Activated T-helper 17 cell treated with anti-CD3 and anti-CD28 coated beads, Interleukin-2, amount 50 U/mL, for 72 hours (primary cell): ENCODE measurements around the gene RTP5. TPM values are rescaled to one million over a fixed set of nuclear protein-coding genes. Genes with fewer than 3 reads are reported as not detected.
"Not testable (repeated sequence)": the region's sequence is repeated elsewhere in the genome, so short reads cannot be mapped to it uniquely, and the experiment has no call there.

Source experiments
- ATAC-seq: fragments of 150-1000 bp; cut with Tn5 transposase; replicated peaks from 2 replicates; pipeline ENCODE4 v1.10.0; 2021; ENCODE audit warnings: mild to moderate bottlenecking, moderate library complexity
- H3K27ac Mint-ChIP-seq: one replicate; pipeline ENCODE4 v1.8.0; 2022; ENCODE audit warnings: mixed read lengths
- H3K27me3 Mint-ChIP-seq: one replicate; pipeline ENCODE4 v1.8.0; 2022; ENCODE audit warnings: mixed read lengths
- H3K36me3 Mint-ChIP-seq: one replicate; pipeline ENCODE4 v1.8.0; 2022; ENCODE audit warnings: low read depth, mild to moderate bottlenecking, mixed read lengths
- H3K4me1 Mint-ChIP-seq: one replicate; pipeline ENCODE4 v1.8.0; 2022; ENCODE audit warnings: mixed read lengths
- H3K4me3 Mint-ChIP-seq: one replicate; pipeline ENCODE4 v1.8.0; 2022; ENCODE audit warnings: mild to moderate bottlenecking, mixed read lengths
- H3K9me3 Mint-ChIP-seq: one replicate; pipeline ENCODE4 v1.8.0; 2022; ENCODE audit warnings: mixed read lengths
- total RNA-seq, 2 donors: library from RNA; stranded (reverse); gene quantifications; one replicate each; pipeline ENCODE4 v1.2.3, GENCODE V29; 2022

RTP5 gene
- total RNA-seq, 2 donors from 2014 or later, result 0.58 TPM; not detected in 1

GRCh38 chr2:241902357-241902991 lies 32.9 kb downstream of the RTP5 start:
- Mint-ChIP-seq H3K36me3 (peaks cover 2% of the 10 kb centered on the region), H3K27me3 (no peaks in the 10 kb centered on the region), H3K9me3 (no peaks in the 10 kb centered on the region), H3K4me1 (no peaks in the 10 kb centered on the region), H3K4me3 (no peak overlapping the region), H3K27ac (no peak overlapping the region)
- ATAC-seq, result no peak

- Mint-ChIP-seq H3K36me3 (no peaks in the 10 kb centered on the region), H3K27me3 (no peaks in the 10 kb centered on the region), H3K4me3 (no peak overlapping the region), H3K9me3 (no peaks in the 10 kb centered on the region), H3K27ac (no peak overlapping the region), H3K4me1 (no peaks in the 10 kb centered on the region)
- ATAC-seq, result no peak
These were observed 33.8 kb downstream of the RTP5 start for GRCh38 chr2:241903121-241904010.

GRCh38 chr2:241904011-241904718 lies 34.6 kb downstream of the RTP5 start:
- no peak overlapping the region for H3K27ac Mint-ChIP-seq
- H3K4me3 Mint-ChIP-seq, result no peak overlapping the region
- no peak for ATAC-seq
- H3K27me3 Mint-ChIP-seq, result no peaks in the 10 kb centered on the region
- no peaks in the 10 kb centered on the region for H3K36me3 Mint-ChIP-seq
- no peaks in the 10 kb centered on the region for H3K4me1 Mint-ChIP-seq
- H3K9me3 Mint-ChIP-seq, result no peaks in the 10 kb centered on the region

GRCh38 chr2:241904791-241905710 lies 35.5 kb downstream of the RTP5 start:
- H3K4me1 Mint-ChIP-seq, result no peaks in the 10 kb centered on the region
- no peaks in the 10 kb centered on the region for H3K27me3 Mint-ChIP-seq
- H3K27ac Mint-ChIP-seq, result peak overlapping the region; percentile 17
- no peak for ATAC-seq
- H3K9me3 Mint-ChIP-seq, result no peaks in the 10 kb centered on the region
- no peak overlapping the region for H3K4me3 Mint-ChIP-seq
- peaks cover 6% of the 10 kb centered on the region for H3K36me3 Mint-ChIP-seq

GRCh38 chr2:241905716-241906377 lies 36.3 kb downstream of the RTP5 start:
- H3K9me3 Mint-ChIP-seq, result no peaks in the 10 kb centered on the region
- H3K27ac Mint-ChIP-seq, result peak overlapping the region; percentile 17
- no peaks in the 10 kb centered on the region for H3K27me3 Mint-ChIP-seq
- H3K4me1 Mint-ChIP-seq, result no peaks in the 10 kb centered on the region
- ATAC-seq, result no peak
- peaks cover 10% of the 10 kb centered on the region for H3K36me3 Mint-ChIP-seq
- H3K4me3 Mint-ChIP-seq, result no peak overlapping the region

- not testable (repeated sequence) for H3K27me3 Mint-ChIP-seq, H3K4me3 Mint-ChIP-seq
These were observed 36.8 kb downstream of the RTP5 start for GRCh38 chr2:241906378-241906770.

GRCh38 chr2:241906826-241907570 lies 37.5 kb downstream of the RTP5 start:
- Mint-ChIP-seq H3K27ac (no peak overlapping the region), H3K4me3 (no peak overlapping the region)

More at GRCh38 chr2:241906378-241906770, 36.8 kb downstream of the RTP5 start:
- not testable (repeated sequence) for H3K4me1 Mint-ChIP-seq, H3K9me3 Mint-ChIP-seq, H3K27ac Mint-ChIP-seq, ATAC-seq
- H3K36me3 Mint-ChIP-seq, result peaks cover 16% of the 10 kb centered on the region

GRCh38 chr2:241907831-241908230 lies 38.3 kb downstream of the RTP5 start:
- H3K9me3 Mint-ChIP-seq, H3K27ac Mint-ChIP-seq, H3K4me3 Mint-ChIP-seq, H3K4me1 Mint-ChIP-seq, ATAC-seq, H3K27me3 Mint-ChIP-seq: not testable (repeated sequence)
- peaks cover 17% of the 10 kb centered on the region for H3K36me3 Mint-ChIP-seq

More at GRCh38 chr2:241906826-241907570, 37.5 kb downstream of the RTP5 start:
- H3K4me1 Mint-ChIP-seq, result no peaks in the 10 kb centered on the region
- no peaks in the 10 kb centered on the region for H3K27me3 Mint-ChIP-seq
- H3K9me3 Mint-ChIP-seq, result no peaks in the 10 kb centered on the region
- ATAC-seq, result no peak
- peaks cover 17% of the 10 kb centered on the region for H3K36me3 Mint-ChIP-seq

GRCh38 chr2:241908686-241909420 lies 39.3 kb downstream of the RTP5 start:
- Mint-ChIP-seq H3K4me3 (no peak overlapping the region), H3K36me3 (peaks cover 17% of the 10 kb centered on the region), H3K27ac (no peak overlapping the region), H3K4me1 (no peaks in the 10 kb centered on the region), H3K27me3 (no peaks in the 10 kb centered on the region), H3K9me3 (no peaks in the 10 kb centered on the region)
- no peak for ATAC-seq

- Mint-ChIP-seq H3K27ac (no peak overlapping the region), H3K4me1 (no peaks in the 10 kb centered on the region), H3K27me3 (no peaks in the 10 kb centered on the region), H3K4me3 (no peak overlapping the region), H3K36me3 (peaks cover 17% of the 10 kb centered on the region), H3K9me3 (no peaks in the 10 kb centered on the region)
- ATAC-seq, result no peak
These were observed 40.2 kb downstream of the RTP5 start for GRCh38 chr2:241909769-241910168.

- Mint-ChIP-seq H3K27me3 (no peaks in the 10 kb centered on the region), H3K36me3 (peaks cover 17% of the 10 kb centered on the region), H3K9me3 (no peaks in the 10 kb centered on the region), H3K4me3 (no peak overlapping the region), H3K27ac (no peak overlapping the region), H3K4me1 (no peaks in the 10 kb centered on the region)
- no peak for ATAC-seq
These were observed 41.3 kb downstream of the RTP5 start for GRCh38 chr2:241910604-241911520.

- H3K27ac Mint-ChIP-seq, result no peak overlapping the region
- no peaks in the 10 kb centered on the region for H3K27me3 Mint-ChIP-seq
- H3K9me3 Mint-ChIP-seq, result peaks cover 3% of the 10 kb centered on the region
- H3K36me3 Mint-ChIP-seq, result peaks cover 17% of the 10 kb centered on the region
- H3K4me3 Mint-ChIP-seq, result no peak overlapping the region
- ATAC-seq, result no peak
- peaks cover 4% of the 10 kb centered on the region for H3K4me1 Mint-ChIP-seq
These were observed 42.0 kb downstream of the RTP5 start for GRCh38 chr2:241911551-241911950.
